T-cell (primary cell): ENCODE measurements around the gene RYR1. TPM values are rescaled to one million over a fixed set of nuclear protein-coding genes. Genes with fewer than 3 reads are reported as not detected.
"Not testable (repeated sequence)": the region's sequence is repeated elsewhere in the genome, so short reads cannot be mapped to it uniquely, and the experiment has no call there.

Source experiments
- ATAC-seq, 4 experiments: fragments of 200-7000 bp in 3 of 4; fragments of 150-1000 bp in 1 of 4; cut with Tn5 transposase; replicated peaks in 1 of 4; 1 replicate in 3 of 4; 2 replicates in 1 of 4; pipeline ENCODE4 v1.10.0; 2021; ENCODE audit warnings: moderate library complexity in 3 of 4, mild to moderate bottlenecking in 2 of 4, moderate number of reproducible peaks in 1 of 4
- CTCF ChIA-PET, 2 donors: fragments of 300-600 bp; sonication (Branson Sonifier 250); formaldehyde crosslinking; loops; one replicate each; lab custom pipeline; 2022; ENCODE audit warnings: antibody characterized with exemption in 2 of 2; lab: Charles Lee
- POLR2A ChIA-PET, 2 donors: fragments of 300-600 bp; sonication (Branson Sonifier 250); formaldehyde crosslinking; loops; one replicate each; lab custom pipeline; 2022; ENCODE audit warnings: antibody characterized with exemption in 2 of 2; lab: Charles Lee
- DNase-seq, 35 experiments: peaks; one replicate each; pipeline versions ENCODE4 v3.0.0 to v3.0.0-alpha.2; 2013 to 2023
- H3K27ac ChIP-seq: one replicate; pipeline ENCODE4 v1.5.1; 2013; ENCODE audit warnings: low read length
- H3K27me3 ChIP-seq, 2 experiments: replicated peaks in 1 of 2; 1 replicate in 1 of 2; 2 replicates in 1 of 2; pipeline versions ENCODE4 v1.6.1 to v1.7.0; 2013; ENCODE audit warnings: low read length in 1 of 2, mixed read lengths in 1 of 2; ENCODE audit not compliant: control insufficient read depth in 2 of 2, insufficient read depth in 2 of 2; ENCODE audit errors: extremely low read depth in 1 of 2
- H3K36me3 ChIP-seq, 2 donors: 1 replicate in 1 of 2; 2 replicates in 1 of 2; pipeline versions ENCODE4 v1.6.1 to v1.7.0; 2013; ENCODE audit warnings: low read length in 1 of 2; ENCODE audit not compliant: control insufficient read depth in 2 of 2, insufficient read depth in 1 of 2; ENCODE audit errors: extremely low read depth in 1 of 2
- H3K4me1 ChIP-seq, 2 experiments: 1 replicate in 1 of 2; 2 replicates in 1 of 2; pipeline versions ENCODE4 v1.6.1 to v1.7.0; 2013; ENCODE audit warnings: low read length in 2 of 2, mixed read lengths in 1 of 2; ENCODE audit not compliant: insufficient read depth in 2 of 2, control insufficient read depth in 1 of 2; ENCODE audit errors: extremely low read depth in 1 of 2
- H3K4me3 ChIP-seq, 2 donors: 1 replicate in 1 of 2; 2 replicates in 1 of 2; pipeline versions ENCODE4 v1.5.1 to v1.7.0; 2013; ENCODE audit warnings: mild to moderate bottlenecking in 2 of 2, low read length in 1 of 2, moderate library complexity in 1 of 2; ENCODE audit not compliant: control insufficient read depth in 1 of 2; ENCODE audit errors: extremely low read depth in 1 of 2
- H3K9me3 ChIP-seq: 2 replicates; pipeline ENCODE4 v1.7.0; 2013
- H3K27ac Mint-ChIP-seq, 2 donors: one replicate each; pipeline ENCODE4 v1.8.0; 2020 to 2021; ENCODE audit warnings: mild to moderate bottlenecking in 2 of 2, mixed read lengths in 2 of 2
- H3K27me3 Mint-ChIP-seq, 2 donors: one replicate each; pipeline ENCODE4 v1.8.0; 2021 to 2022; ENCODE audit warnings: mixed read lengths in 2 of 2
- H3K36me3 Mint-ChIP-seq: one replicate; pipeline ENCODE4 v1.8.0; 2021; ENCODE audit warnings: mixed read lengths
- H3K4me1 Mint-ChIP-seq, 3 donors: one replicate each; pipeline ENCODE4 v1.8.0; 2020 to 2022; ENCODE audit warnings: mixed read lengths in 3 of 3, mild to moderate bottlenecking in 1 of 3
- H3K4me3 Mint-ChIP-seq, 3 donors: one replicate each; pipeline ENCODE4 v1.8.0; 2020 to 2022; ENCODE audit warnings: mild to moderate bottlenecking in 3 of 3, mixed read lengths in 3 of 3, moderate library complexity in 3 of 3
- H3K9me3 Mint-ChIP-seq, 3 donors: one replicate each; pipeline ENCODE4 v1.8.0; 2020 to 2022; ENCODE audit warnings: mixed read lengths in 3 of 3
- WGBS: methylation state at CpG from one replicate; pipeline ENCODE4 v1.1.5; 2013; ENCODE audit warnings: missing lambda C conversion rate; ENCODE audit not compliant: insufficient coverage; 5-methylcytosine and 5-hydroxymethylcytosine counted together
- total RNA-seq, 35 experiments: library from RNA in 6 of 35; stranded (reverse) in 6 of 35; fragments of 120-200 nt in 1 of 35; gene quantifications; one replicate each; pipeline versions ENCODE4 v1.2.1 to v1.2.4 and lab custom pipeline; 2013 to 2026

Gene RYR1
- total RNA-seq, 5 donors from 2014 or later (not counting 1 experiment from before 2014, with no cell fraction given), result 1.1 to 3.8 (median 2.9) TPM

DNA sequence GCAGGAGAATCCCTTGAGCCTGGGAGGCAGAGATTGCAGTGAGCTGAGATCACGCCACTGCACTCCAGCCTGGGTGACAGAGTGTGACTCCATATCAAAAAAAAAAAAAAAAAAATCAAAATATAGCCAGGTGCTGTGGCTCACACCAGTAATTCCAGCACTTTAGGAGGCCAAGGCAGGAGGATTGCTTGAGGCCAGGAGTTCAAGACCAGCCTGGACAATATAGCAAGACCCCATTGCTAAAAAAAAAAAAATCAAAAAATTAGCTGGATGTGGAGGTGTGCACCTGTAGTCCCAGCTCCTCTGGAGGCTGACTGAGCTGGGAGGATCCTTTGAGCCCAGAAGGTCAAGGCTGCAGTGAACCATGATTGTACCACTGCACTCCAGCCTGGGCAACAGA, 119.7 kb downstream of the RYR1 start:
- WGBS, result no CpG with 5 or more reads among the region's 1 CpG
- H3K4me1 ChIP-seq, result peaks cover 0 to 43% of the 10 kb centered on the region in 2 experiments
- H3K9me3 Mint-ChIP-seq, DNase-seq, H3K4me3 Mint-ChIP-seq, H3K27ac ChIP-seq, H3K9me3 ChIP-seq, H3K27me3 ChIP-seq, H3K27ac Mint-ChIP-seq, POLR2A ChIA-PET, ATAC-seq, H3K36me3 ChIP-seq, H3K4me3 ChIP-seq, H3K36me3 Mint-ChIP-seq: not testable (repeated sequence)
- Mint-ChIP-seq H3K4me1 (peaks cover 18 to 43% (median 37%) of the 10 kb centered on the region in 3 donors), H3K27me3 (peaks cover 0 to 14% of the 10 kb centered on the region in 2 donors)
- CTCF ChIA-PET, result interaction anchor here in 1 of 2 donors (0.6 to 0.7 kb wide), 2 partner anchors 326 to 435 kb away, joined by 5 to 6 read pairs; no protein-coding TSS in a partner anchor

DNA sequence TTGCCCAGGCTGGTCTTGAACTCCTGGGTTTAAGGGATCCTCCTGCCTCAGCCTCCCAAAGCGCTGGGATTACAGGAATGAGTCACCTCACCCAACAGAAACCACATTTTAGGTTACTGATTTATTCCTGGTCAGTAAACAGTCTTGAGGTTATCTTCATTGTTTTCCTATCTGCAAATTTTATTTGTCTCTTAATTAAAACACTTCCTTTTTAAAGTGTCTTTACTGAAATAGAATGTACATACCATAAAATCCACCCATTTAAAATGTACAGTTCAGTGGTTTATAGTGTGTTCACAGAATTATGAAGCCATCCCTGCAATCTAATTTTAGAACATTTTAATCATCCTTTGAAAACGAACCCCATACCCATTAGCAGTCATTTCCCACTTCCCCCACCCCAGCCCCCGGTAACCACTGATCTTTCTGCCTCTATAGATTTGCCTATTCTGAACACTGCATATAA, 121.2 kb downstream of the RYR1 start:
- POLR2A ChIA-PET, result interaction anchor here in 1 of 2 donors (0.5 kb wide), 1 partner anchor 87 kb away, joined by 5 read pairs; no protein-coding TSS in a partner anchor
- WGBS, result no CpG with 5 or more reads among the region's 3 CpGs
- Histone ChIP-seq H3K4me1 (peaks cover 0 to 56% of the 10 kb centered on the region in 2 experiments), H3K27ac (no peak overlapping the region), H3K36me3 (no peaks in the 10 kb centered on the region), H3K9me3 (no peaks in the 10 kb centered on the region), H3K27me3 (no peaks in the 10 kb centered on the region), H3K4me3 (no peak overlapping the region)
- peaks cover 0 to 14% of the 10 kb centered on the region in 2 donors for H3K27me3 Mint-ChIP-seq
- peaks cover 20 to 51% (median 43%) of the 10 kb centered on the region in 3 donors for H3K4me1 Mint-ChIP-seq
- ATAC-seq (no peak), DNase-seq (no peak)
- peak overlapping the region in 1 of 2 donors; percentile 27 for H3K27ac Mint-ChIP-seq
- H3K9me3 Mint-ChIP-seq, result no peaks in the 10 kb centered on the region
- H3K36me3 Mint-ChIP-seq, result no peaks in the 10 kb centered on the region
- CTCF ChIA-PET, result no interaction called here
- no peak overlapping the region for H3K4me3 Mint-ChIP-seq

DNA sequence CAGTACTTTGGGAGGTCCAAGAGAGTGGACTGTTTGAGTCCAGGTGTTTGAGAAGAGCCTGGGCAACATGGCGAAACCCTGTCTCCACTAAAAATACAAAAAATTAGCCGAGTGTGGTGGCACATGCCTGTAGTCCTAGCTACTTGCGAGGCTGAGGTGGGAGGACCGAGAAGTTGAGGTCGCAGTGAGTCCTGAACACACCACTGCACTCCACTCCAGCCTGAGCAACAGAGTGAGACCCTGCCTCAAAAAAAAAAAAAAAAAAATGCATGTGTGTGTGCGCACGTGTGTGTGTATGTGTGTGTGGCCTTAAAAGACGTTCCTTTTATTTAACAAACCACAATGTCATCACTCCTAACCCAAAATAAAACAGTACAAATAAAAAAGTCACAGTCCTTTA, 121.7 kb downstream of the RYR1 start:
- H3K4me1 ChIP-seq, result peaks cover 0 to 60% of the 10 kb centered on the region in 2 experiments
- H3K4me3 ChIP-seq, result no peak overlapping the region
- no peak for DNase-seq
- H3K36me3 ChIP-seq, result no peaks in the 10 kb centered on the region
- Mint-ChIP-seq H3K4me3 (no peak overlapping the region), H3K27ac (peak overlapping the region in 1 of 2 donors; percentile 27), H3K4me1 (peaks cover 25 to 56% (median 48%) of the 10 kb centered on the region in 3 donors), H3K9me3 (no peaks in the 10 kb centered on the region), H3K27me3 (peaks cover 0 to 14% of the 10 kb centered on the region in 2 donors), H3K36me3 (no peaks in the 10 kb centered on the region)
- POLR2A ChIA-PET, result interaction anchor here in 1 of 2 donors (0.5 kb wide), 1 partner anchor 87 kb away, joined by 5 read pairs; no protein-coding TSS in a partner anchor
- no peaks in the 10 kb centered on the region for H3K9me3 ChIP-seq
- no peak overlapping the region for H3K27ac ChIP-seq
- H3K27me3 ChIP-seq, result no peaks in the 10 kb centered on the region
- CTCF ChIA-PET, result interaction anchor here (0.6 to 0.8 kb wide), 2 partner anchors 24 to 101 kb away, joined by 3 to 9 read pairs; no protein-coding TSS in a partner anchor
- WGBS, result no CpG with 5 or more reads among the region's 8 CpGs
- ATAC-seq, result no peak

DNA sequence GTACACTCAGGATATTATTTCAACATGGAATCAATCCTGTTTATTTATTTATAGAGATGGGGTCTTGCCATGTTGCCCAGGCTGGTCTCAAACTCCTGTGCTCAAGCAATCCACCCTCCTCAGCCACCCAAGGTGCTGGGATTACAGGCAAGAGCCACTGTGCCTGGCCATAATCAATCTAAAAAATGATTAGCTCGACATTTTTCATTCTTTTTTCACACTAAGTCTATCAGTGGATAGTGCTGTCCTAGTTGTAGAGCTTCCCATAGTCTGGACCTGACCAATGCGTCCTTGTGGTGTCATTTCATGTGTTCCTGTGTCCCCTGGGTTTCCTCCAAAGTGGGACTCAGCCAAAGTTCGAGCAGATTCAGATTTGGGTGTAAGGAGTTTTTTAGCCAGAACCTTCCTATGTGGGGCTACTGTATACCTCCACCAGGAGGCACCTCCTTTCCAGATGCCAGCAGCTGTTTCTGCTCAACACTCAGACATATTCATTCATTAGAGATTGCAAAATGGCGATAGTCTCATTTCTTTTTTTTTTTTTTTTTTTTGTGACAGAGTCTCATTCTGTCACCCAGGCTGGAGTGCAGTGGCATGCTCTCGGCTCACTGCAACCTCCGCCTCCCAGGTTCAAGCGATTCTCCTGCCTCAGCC, 123.2 kb downstream of the RYR1 start:
- WGBS, result 44% methylated on average over 5 of the region's 7 CpGs
- H3K36me3 ChIP-seq, result no peaks in the 10 kb centered on the region
- no peak overlapping the region for H3K27ac ChIP-seq
- Mint-ChIP-seq H3K4me3 (peak overlapping the region in 1 of 3 donors; percentile 50), H3K27me3 (peaks cover under 1 to 11% of the 10 kb centered on the region in 2 donors), H3K27ac (peak overlapping the region in 1 of 2 donors; percentile 73), H3K9me3 (no peaks in the 10 kb centered on the region), H3K36me3 (no peaks in the 10 kb centered on the region), H3K4me1 (peaks cover 19 to 53% (median 45%) of the 10 kb centered on the region in 3 donors)
- no peaks in the 10 kb centered on the region for H3K9me3 ChIP-seq
- ATAC-seq (no peak), DNase-seq (peak in 1 of 35 experiments; percentile 41)
- CTCF ChIA-PET, result no interaction called here
- H3K4me3 ChIP-seq, result no peak overlapping the region
- H3K27me3 ChIP-seq, result peaks cover 0 to 4% of the 10 kb centered on the region in 2 experiments
- H3K4me1 ChIP-seq, result peaks cover 0 to 66% of the 10 kb centered on the region in 2 experiments
- POLR2A ChIA-PET, result interaction anchor here in 1 of 2 donors (0.7 kb wide), 1 partner anchor 28 kb away, joined by 4 read pairs; no protein-coding TSS in a partner anchor

DNA sequence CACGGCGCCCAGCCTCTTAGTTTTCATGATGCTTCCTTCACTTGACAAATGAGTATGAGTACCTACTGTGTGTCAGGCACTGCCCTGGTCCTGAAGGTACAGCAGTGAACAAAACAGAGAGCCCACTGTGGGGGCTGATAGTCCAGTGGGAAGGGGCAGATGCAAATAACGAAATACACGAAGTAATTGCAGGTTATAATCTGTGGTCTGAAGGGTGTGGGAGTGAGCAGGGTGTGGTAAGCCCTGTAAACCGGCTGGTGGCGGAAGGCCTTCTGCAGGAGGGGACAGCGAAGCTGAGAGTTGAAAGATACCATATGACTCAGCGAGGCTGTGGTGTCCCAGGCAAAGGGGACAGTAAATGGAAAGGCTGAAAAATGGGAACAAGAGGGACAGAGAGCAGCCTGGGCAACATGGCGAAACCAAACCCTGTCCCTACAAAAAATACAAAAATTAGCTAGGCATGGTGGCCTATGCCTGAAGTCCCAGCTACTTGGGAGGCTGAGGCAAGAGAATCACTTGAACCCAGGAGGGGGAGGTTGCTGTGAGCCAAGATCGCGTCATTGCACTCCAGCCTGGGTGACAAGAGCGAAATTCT, 123.8 kb downstream of the RYR1 start:
- CTCF ChIA-PET, result no interaction called here
- 29% methylated on average over 6 of the region's 12 CpGs for WGBS
- no peak overlapping the region for H3K4me3 ChIP-seq
- Mint-ChIP-seq H3K36me3 (no peaks in the 10 kb centered on the region), H3K9me3 (no peaks in the 10 kb centered on the region), H3K27me3 (peaks cover 7 to 17% of the 10 kb centered on the region in 2 donors), H3K4me3 (peak overlapping the region in 2 of 3 donors; percentile 4 to 50), H3K4me1 (peaks cover 23 to 58% (median 46%) of the 10 kb centered on the region in 3 donors), H3K27ac (peak overlapping the region; percentile 73 to 79)
- no peaks in the 10 kb centered on the region for H3K36me3 ChIP-seq
- POLR2A ChIA-PET, result no interaction called here
- peak in 20 of 35 experiments; percentile 6 to 63 (median 23) for DNase-seq
- ATAC-seq, result peak; percentile 52 to 77 (median 66)
- peaks cover 0 to 71% of the 10 kb centered on the region in 2 experiments for H3K4me1 ChIP-seq
- H3K27ac ChIP-seq, result peak overlapping the region; percentile 2
- H3K27me3 ChIP-seq, result peaks cover 0 to 4% of the 10 kb centered on the region in 2 experiments
- no peaks in the 10 kb centered on the region for H3K9me3 ChIP-seq

DNA sequence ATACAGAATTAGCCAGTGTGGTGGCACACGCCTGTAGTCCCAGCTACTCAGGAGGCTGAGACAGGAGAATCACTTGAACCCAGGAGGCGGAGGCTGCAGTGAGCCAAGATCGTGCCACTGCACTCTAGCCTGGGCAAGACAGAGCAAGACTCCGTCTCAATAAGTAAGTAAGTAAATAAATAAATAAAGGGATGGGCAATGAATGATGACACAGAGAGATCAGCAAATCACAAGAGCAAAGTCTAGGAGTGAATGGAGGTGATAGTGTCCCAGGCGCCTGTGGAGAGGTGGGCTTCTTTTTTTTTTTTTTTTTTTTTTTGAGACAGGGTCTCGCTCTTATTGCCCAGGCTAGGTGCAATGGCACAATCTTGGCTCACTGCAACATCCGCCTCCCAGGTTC, 125.4 kb downstream of the RYR1 start:
- H3K9me3 Mint-ChIP-seq, DNase-seq, POLR2A ChIA-PET, CTCF ChIA-PET, H3K36me3 ChIP-seq, ATAC-seq, H3K36me3 Mint-ChIP-seq, H3K4me3 ChIP-seq, H3K27me3 ChIP-seq, H3K9me3 ChIP-seq, H3K27ac ChIP-seq: not testable (repeated sequence)
- 89% methylated on average over 4 of the region's 7 CpGs for WGBS
- Mint-ChIP-seq H3K27me3 (peaks cover 11 to 20% of the 10 kb centered on the region in 2 donors), H3K4me1 (peaks cover 21 to 59% (median 48%) of the 10 kb centered on the region in 3 donors), H3K27ac (peak overlapping the region; percentile 78 to 94), H3K4me3 (peak overlapping the region in 1 of 3 donors; percentile 52)
- peaks cover 0 to 86% of the 10 kb centered on the region in 2 experiments for H3K4me1 ChIP-seq
